Gastroesophageal sphincter (tissue), 4 donors: ENCODE measurements around the gene FRRS1L. TPM values are rescaled to one million over a fixed set of nuclear protein-coding genes. Genes with fewer than 3 reads are reported as not detected.
"Not testable (repeated sequence)": the region's sequence is repeated elsewhere in the genome, so short reads cannot be mapped to it uniquely, and the experiment has no call there.

Source experiments
- ATAC-seq: fragments of 150-250 bp; one replicate; pipeline ENCODE4 v1.9.1; 2016; ENCODE audit warnings: mild to moderate bottlenecking, moderate library complexity
- H3K27ac ChIP-seq, 4 donors: fragments of 200-600 bp; sonication (generic) in 3 of 4; 1 replicate in 3 of 4; 2 replicates in 1 of 4; pipeline ENCODE4 v1.5.1; 2016 to 2019
- H3K27me3 ChIP-seq: fragments of 200-600 bp; sonication (generic); one replicate; pipeline ENCODE4 v1.5.1; 2019
- H3K36me3 ChIP-seq, 2 donors: fragments of 200-600 bp; sonication (generic); one replicate each; pipeline ENCODE4 v1.5.1; 2019; ENCODE audit warnings: control low read depth in 1 of 2
- H3K4me1 ChIP-seq, 3 donors: fragments of 200-600 bp; sonication (generic); 1 replicate in 2 of 3; 2 replicates in 1 of 3; pipeline ENCODE4 v1.5.1; 2016 to 2019; ENCODE audit warnings: control low read depth in 2 of 3
- H3K4me3 ChIP-seq, 2 donors: fragments of 200-600 bp; sonication (generic); one replicate each; pipeline ENCODE4 v1.5.1; 2019; ENCODE audit warnings: mild to moderate bottlenecking in 1 of 2, moderate library complexity in 1 of 2
- H3K9me3 ChIP-seq, 3 donors: fragments of 200-600 bp; sonication (generic); one replicate each; pipeline ENCODE4 v1.5.1; 2017 to 2019; ENCODE audit warnings: control low read depth in 2 of 3
- CTCF ChIP-seq, 4 experiments: fragments of 200-600 bp in 2 of 4; fragments of 450-650 bp in 2 of 4; sonication (generic) in 1 of 4; IDR thresholded peaks; one replicate each; pipeline ENCODE4 v1.5.1; 2017 to 2019; ENCODE audit warnings: antibody characterized with exemption in 4 of 4, mild to moderate bottlenecking in 2 of 4, moderate library complexity in 2 of 4
- EP300 ChIP-seq: sonication (generic); formaldehyde crosslinking; IDR thresholded peaks from one replicate; pipeline ENCODE4 v1.6.1; 2017; ENCODE audit warnings: antibody characterized with exemption, mild to moderate bottlenecking
- POLR2A ChIP-seq, 2 donors: fragments of 450-650 bp; IDR thresholded peaks; one replicate each; pipeline ENCODE4 v1.6.1; 2017; ENCODE audit warnings: antibody characterized with exemption in 2 of 2, mild to moderate bottlenecking in 2 of 2, moderate library complexity in 1 of 2
- POLR2AphosphoS5 ChIP-seq: sonication (generic); formaldehyde crosslinking; IDR thresholded peaks from one replicate; pipeline ENCODE4 v1.6.1; 2017; ENCODE audit warnings: antibody characterized with exemption
- WGBS, 2 donors: methylation state at CpG; one replicate each; pipeline ENCODE4 v1.1.5; 2018; ENCODE audit warnings: low coverage in 1 of 2; 5-methylcytosine and 5-hydroxymethylcytosine counted together
- total RNA-seq, 4 donors: library from RNA; depleted of rRNA; stranded (reverse); fragments of >200 nt; gene quantifications; one replicate each; pipeline ENCODE4 v1.1.0, GENCODE V29; 2016

The FRRS1L gene
- total RNA-seq, 4 donors from 2014 or later, result 4.6 to 11.5 (median 10.1) TPM

GRCh38 chr9:109138421-109138820, 28.6 kb downstream of the FRRS1L start:
- no peak overlapping the region for H3K27ac ChIP-seq
- H3K4me3 ChIP-seq, result no peak overlapping the region
- peaks cover 0 to 5% of the 10 kb centered on the region in 2 donors for H3K36me3 ChIP-seq
- 100% methylated on average over 1 of the region's 2 CpGs for WGBS, 2 donors
- ATAC-seq, result no peak
- H3K9me3 ChIP-seq, result no peaks in the 10 kb centered on the region
- TF ChIP-seq CTCF (IDR thresholded peaks at IDR 0.05) (no peak), POLR2A (IDR thresholded peaks at IDR 0.05) (no peak), POLR2AphosphoS5 (no peak), EP300 (no peak)
- H3K27me3 ChIP-seq, result no peaks in the 10 kb centered on the region
- H3K4me1 ChIP-seq, result no peaks in the 10 kb centered on the region

GRCh38 chr9:109134167-109134578, 32.9 kb downstream of the FRRS1L start:
- H3K27ac ChIP-seq, result no peak overlapping the region
- TF ChIP-seq POLR2A (IDR thresholded peaks at IDR 0.05), result no peak
- no peak for TF ChIP-seq CTCF (IDR thresholded peaks at IDR 0.05)
- TF ChIP-seq EP300, result no peak
- TF ChIP-seq POLR2AphosphoS5, result no peak
- H3K27me3 ChIP-seq, result no peaks in the 10 kb centered on the region
- H3K9me3 ChIP-seq, result no peaks in the 10 kb centered on the region
- WGBS, 2 donors, result 100% methylated on average over 1 of the region's 1 CpG
- no peak for ATAC-seq
- no peaks in the 10 kb centered on the region for H3K4me1 ChIP-seq
- H3K36me3 ChIP-seq, result no peaks in the 10 kb centered on the region
- H3K4me3 ChIP-seq, result no peak overlapping the region

GRCh38 chr9:109133533-109133932, 33.5 kb downstream of the FRRS1L start:
- no peaks in the 10 kb centered on the region for H3K4me1 ChIP-seq
- no peak overlapping the region for H3K27ac ChIP-seq
- no peak overlapping the region for H3K4me3 ChIP-seq
- WGBS, 2 donors, result 83 to 89% methylated on average over 2 of the region's 2 CpGs
- TF ChIP-seq CTCF (IDR thresholded peaks at IDR 0.05), result no peak
- no peak for TF ChIP-seq EP300
- no peak for TF ChIP-seq POLR2AphosphoS5
- no peak for TF ChIP-seq POLR2A (IDR thresholded peaks at IDR 0.05)
- no peaks in the 10 kb centered on the region for H3K27me3 ChIP-seq
- H3K9me3 ChIP-seq, result no peaks in the 10 kb centered on the region
- ATAC-seq, result no peak
- H3K36me3 ChIP-seq, result no peaks in the 10 kb centered on the region

GRCh38 chr9:109132567-109133021, 34.5 kb downstream of the FRRS1L start:
- no peaks in the 10 kb centered on the region for H3K27me3 ChIP-seq
- 45 to 53% methylated on average over 2 of the region's 2 CpGs for WGBS, 2 donors
- no peak overlapping the region for H3K27ac ChIP-seq
- no peaks in the 10 kb centered on the region for H3K9me3 ChIP-seq
- no peaks in the 10 kb centered on the region for H3K36me3 ChIP-seq
- H3K4me3 ChIP-seq, result no peak overlapping the region
- no peaks in the 10 kb centered on the region for H3K4me1 ChIP-seq
- no peak for ATAC-seq
- TF ChIP-seq CTCF (IDR thresholded peaks at IDR 0.05) (no peak), EP300 (no peak), POLR2AphosphoS5 (no peak), POLR2A (IDR thresholded peaks at IDR 0.05) (no peak)

GRCh38 chr9:109129470-109130197, 37.4 kb downstream of the FRRS1L start:
- no peak overlapping the region for H3K4me3 ChIP-seq
- no peaks in the 10 kb centered on the region for H3K9me3 ChIP-seq
- H3K36me3 ChIP-seq, result no peaks in the 10 kb centered on the region
- no peaks in the 10 kb centered on the region for H3K27me3 ChIP-seq
- 78% methylated on average over 6 of the region's 6 CpGs for WGBS, 2 donors
- TF ChIP-seq POLR2AphosphoS5 (no peak), POLR2A (IDR thresholded peaks at IDR 0.05) (no peak), CTCF (IDR thresholded peaks at IDR 0.05) (no peak), EP300 (no peak)
- no peak for ATAC-seq
- no peaks in the 10 kb centered on the region for H3K4me1 ChIP-seq
- no peak overlapping the region for H3K27ac ChIP-seq

- not testable (repeated sequence) for H3K4me1 ChIP-seq, H3K27ac ChIP-seq, H3K4me3 ChIP-seq, H3K9me3 ChIP-seq, ATAC-seq, H3K36me3 ChIP-seq, H3K27me3 ChIP-seq
- 31 to 67% methylated on average over 1 to 2 of the region's 4 CpGs for WGBS, 2 donors
Measured at GRCh38 chr9:109126671-109127070, 40.4 kb downstream of the FRRS1L start.
